IPS DF 4.7 (cell line): Measurements from ENCODE around the gene DPP6.

Experiments
- DNase-seq: peaks from one replicate; pipeline ENCODE4 v3.0.0-alpha.2; 2013; ENCODE audit warnings: low spot score; ENCODE audit errors: extremely low read depth

The DPP6 gene

DNA sequence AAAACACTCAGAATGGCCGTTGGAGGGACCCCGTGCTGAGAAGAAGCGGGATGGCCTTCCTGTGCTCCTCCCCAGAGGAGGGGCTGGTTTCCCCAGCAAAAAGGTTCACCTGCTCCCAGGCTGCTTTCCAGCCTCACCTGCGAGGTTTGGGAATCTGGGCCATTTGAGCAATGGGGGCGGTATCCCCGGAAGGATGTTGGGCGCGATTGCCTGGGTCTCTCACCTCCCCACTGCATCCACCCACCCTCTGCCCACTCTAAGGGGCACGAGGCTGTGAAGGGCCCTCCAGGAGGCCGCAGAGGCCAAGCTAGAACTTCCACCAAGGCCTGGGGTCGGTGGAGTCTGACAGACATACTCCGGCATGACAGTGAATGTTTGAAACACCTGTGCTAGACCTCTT, 803.2 kb downstream of the DPP6 start:
- DNase-seq = no peak

- DNase-seq = no peak
Measured at GRCh38 chr7:154856733-154857132, 804.5 kb downstream of the DPP6 start.

GRCh38 chr7:154857240-154857639, 805.0 kb downstream of the DPP6 start:
- DNase-seq = no peak

GRCh38 chr7:154857728-154858681, 805.8 kb downstream of the DPP6 start:
- DNase-seq = no peak

DNA sequence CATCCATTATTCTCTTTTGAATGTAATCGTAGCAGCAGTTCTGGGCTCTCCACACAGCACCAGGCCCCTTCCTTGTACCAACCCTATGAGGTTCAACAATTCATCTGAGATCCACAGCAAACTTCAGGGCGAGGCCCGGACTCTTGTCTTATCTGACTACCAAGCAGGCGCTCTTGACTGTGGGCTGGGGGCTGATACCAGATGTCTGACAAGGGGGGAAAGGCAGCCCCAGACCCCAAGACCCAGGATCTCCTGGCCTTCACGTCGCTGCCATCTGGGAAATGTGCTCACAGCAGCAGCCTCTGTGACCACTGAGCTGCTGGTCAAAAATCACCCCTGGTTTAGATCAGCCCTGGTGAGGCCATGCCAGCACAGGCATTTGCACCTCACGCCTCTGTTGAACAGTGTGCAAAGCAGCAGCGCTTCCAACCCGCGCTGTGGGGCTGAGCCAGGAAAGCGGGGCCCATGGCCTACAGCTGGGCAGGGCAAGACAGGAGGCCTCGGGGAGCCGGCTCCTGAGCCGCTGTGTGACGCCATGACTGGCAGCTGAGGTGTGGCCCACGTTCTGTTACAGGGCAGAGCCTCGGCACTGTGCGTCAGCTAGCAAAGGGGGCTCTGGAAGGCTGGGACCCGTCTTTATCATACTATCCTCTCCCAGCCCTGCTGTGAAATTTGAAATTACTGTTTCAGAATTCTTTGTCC, 806.8 kb downstream of the DPP6 start:
- no peak for DNase-seq

DNA sequence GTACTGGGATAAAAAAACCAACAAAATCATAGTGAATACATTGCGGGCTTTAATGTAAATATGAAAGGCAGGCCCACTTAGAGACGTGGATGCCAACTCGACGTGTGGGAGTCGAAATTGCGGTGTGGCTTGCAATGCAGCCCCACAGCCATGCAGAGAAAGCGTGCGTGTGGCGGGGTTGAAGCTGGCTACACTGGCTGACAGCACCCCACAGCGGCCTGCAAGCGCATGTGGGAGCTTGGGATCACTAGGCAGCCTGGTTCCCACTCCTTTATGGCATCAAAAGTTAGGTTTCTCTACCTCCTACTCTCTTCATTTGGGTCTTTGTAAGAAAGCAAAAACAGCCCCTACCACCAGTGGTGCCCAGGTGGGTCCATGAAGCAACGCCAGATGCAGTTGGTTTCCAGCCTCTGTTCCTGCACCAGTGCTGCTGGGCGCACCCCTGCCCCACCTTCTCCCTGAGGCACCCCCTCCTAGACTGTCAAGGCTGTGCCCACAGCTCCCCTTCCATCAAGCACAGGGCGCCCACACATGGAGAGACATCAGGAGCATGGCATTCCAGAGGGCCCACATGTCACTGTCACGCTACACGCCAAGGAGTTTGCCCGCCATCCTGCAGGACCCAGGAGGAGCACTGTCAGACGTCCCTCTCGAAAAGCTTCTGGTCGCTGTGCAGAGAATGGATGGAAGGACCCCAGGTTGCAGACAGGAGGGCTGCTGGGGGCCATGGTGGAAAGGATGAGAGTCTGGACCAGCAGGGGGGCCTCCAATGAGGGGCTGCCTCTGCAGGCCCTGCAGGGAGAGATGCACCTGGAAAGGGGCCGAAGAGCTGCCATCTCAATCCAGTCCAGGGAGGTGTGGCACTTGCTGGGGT, 807.8 kb downstream of the DPP6 start:
- no peak for DNase-seq

DNA sequence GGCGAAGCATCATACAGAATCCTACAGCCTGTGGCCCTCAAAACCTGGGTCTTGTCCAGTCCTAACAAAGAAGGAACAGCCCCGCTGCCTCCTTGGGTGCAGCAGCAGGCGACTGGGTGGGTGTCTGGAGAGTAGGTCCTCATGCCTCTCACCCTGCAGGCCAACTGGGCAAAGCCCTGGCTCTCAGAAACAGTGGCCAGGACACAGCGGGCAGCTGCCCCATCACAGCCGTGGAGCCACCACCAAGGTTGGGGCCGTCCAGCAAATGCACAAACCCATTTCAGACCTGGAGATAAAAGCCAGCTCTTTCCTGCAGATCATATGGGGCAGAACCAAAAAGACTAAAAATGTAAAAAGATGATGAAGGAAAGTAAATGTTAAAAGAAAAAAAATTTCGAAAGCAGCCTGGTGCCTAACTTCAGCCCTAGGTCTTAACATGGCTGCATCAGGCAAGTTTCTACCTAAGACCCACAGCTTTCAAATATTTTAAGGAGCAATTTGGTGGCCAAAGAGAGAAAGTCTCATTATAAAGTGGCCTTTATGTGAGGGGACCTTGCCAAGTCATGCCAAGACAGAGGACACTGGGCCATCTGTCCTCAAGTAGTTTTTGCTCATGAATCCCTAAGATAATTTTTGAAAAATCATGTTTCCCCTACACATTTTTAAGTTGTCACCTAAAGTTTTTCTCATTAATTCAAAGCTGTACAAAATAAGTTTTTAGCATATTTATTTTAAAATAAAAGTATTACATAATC, 808.6 kb downstream of the DPP6 start:
- no peak for DNase-seq

DNA sequence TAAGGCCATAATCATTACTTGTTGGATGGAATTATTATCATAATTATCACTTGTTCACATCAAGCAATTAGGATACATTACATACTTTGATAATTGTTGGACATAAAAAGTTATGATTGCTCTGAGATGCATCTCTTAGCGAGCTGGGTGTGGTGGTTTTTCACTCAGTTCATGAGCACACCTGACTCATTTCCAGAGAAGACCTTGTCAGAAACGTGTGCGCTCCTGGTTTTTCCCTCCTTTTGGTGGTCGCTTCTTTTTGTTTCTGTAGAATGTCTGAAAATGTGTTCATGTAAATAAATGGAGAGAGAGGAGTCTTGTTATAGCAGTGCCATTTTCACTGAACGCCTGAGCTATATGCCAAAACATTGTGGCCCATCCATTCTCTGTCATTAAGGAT, 809.4 kb downstream of the DPP6 start:
- DNase-seq = no peak

- DNase-seq = no peak
Measured at GRCh38 chr7:154862153-154862791, 810.1 kb downstream of the DPP6 start.

DNA sequence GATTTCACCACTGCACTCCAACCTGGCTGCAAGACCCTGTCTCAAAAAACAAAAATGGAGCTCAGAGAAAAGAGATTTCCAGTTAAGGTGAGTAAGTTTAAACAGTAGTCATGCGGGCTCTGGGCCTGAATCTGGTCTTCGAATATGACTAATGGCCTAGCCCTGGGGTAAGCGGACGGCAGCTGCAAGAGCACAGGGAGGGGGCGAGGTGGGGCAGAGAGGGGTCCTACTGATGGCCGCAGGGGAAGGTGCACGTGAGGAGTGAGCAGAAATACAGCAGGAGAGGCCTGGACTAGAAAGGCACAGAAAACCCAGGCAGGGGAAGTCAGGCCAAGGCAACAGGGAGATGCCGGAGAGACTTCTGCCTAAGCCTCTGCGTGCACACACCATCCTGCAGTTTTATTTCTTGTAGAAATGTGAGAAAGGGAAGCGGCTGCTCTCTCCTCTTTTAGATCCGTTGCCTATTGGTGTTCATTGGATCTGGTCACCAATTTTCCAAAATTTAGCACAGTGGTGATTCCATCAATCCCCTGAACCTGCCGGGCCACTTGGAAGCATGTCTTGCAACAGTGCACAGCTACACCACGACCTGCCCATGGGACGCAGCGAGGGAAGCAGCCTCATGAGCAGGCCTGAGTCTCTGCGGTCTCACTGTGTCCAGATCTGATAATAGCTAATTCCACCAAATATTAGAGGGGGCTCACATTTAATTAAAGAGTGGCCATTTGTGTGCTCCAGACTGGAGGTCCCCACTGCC, 811.7 kb downstream of the DPP6 start:
- DNase-seq = no peak

DNA sequence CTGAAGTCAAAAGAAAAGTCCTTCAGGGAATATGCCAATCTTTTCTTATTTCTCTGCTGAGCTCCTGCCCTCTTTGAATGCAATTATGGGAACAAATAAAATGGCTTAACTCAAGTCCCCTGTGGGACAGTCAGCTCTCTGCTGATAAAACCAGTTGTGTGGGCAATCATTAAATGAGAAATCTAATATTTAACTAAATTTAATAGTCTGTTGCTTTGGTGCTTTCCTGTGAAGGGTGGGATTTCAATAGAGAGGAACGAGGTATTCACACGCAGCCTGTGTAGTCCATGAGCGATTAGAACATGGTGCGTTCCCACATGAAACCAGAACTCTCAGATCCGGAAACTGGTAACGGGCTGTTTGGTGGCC, 812.3 kb downstream of the DPP6 start:
- no peak for DNase-seq

DNA sequence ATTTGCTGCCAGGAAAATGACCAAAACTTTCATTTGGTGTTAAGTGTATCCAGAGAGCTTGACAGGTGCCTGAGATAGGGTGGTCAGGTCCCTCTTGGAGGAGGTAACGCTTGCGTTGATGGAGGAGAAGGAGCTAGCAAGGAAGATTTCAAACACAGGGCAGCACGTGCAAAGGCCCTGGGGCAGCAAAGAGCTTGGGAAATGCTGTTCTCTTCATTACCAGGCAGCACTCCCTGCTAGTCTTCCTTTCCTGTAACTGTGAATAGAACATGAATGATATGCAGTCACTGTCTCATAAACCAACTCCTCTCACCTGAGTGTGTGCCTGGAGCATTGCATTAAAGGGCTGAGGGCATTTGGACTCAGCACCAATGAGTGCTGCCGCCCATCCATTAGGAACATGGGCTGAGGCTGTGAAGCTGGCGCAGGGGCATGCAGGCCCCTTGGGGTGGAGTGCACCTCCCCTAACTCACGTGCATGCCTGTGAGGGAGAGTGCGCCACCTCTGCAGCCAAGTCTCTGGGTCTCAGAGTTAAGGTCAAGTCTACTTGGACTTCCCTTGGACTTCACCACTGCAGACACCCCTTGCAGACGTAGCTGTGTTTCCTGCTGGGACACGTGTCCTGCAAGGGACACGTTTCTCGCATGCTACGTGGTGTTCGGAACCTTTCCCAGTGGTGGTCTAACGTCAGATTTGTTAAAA, 813.9 kb downstream of the DPP6 start:
- DNase-seq = no peak

DNA sequence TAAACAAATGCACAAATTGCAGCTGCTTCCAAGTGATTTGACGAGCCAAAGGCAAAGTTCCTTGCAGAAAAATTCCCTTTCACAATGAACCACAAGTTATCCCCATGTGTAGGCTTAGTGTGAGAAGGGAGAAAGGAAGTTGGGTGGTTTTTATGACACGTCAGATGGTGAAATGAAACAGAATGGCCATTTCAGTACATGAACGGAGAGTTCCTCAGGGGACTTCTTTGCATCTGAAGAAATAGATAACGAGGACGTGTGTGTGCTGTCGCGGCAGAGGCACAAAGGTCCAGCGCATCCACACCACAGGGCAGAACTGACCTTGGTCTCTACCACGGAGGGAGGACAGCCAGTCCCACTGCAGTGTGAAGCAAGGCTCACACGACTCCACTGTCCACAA, 814.9 kb downstream of the DPP6 start:
- no peak for DNase-seq

DNA sequence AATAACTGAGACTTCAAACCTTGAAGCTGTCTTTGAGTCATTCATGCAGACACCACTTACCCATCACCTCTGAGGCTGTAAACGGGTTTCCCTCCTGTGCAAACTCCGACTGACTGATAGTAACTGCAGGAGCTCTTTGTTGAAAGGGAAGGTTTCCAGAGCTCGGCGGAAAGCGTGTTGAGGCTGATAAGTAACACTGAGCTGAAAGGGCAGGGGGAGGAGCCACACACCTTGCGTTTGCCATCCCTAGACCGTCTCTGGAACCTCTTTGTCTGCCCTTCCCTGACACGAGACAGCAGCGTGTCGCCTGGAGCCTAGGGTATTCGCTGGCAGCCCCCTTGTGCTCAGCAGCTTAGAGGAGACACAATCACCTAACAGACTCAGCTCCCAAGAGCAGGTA, 816.7 kb downstream of the DPP6 start:
- no peak for DNase-seq

GRCh38 chr7:154869436-154869835, 817.2 kb downstream of the DPP6 start:
- no peak for DNase-seq

DNA sequence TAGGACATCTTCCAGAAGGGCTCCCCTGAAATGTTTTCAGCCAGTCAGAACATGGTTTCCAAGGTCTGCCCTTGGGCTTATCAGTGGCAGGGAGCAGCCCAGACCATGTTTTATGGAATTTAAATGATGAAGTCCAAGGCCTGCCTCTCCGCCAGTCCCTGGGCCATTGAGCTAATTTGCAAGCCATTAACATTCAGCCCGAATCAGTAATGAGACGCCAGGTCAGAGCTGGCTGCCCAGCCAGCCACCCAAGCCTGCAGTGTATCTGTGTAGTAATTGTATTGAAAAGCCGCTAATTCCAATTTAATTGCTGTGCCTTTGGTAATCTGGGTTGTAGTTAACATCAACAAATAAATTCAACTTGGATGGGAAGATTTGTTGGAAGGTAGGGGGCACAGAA, 819.3 kb downstream of the DPP6 start:
- DNase-seq = no peak

- no peak for DNase-seq
Measured at GRCh38 chr7:154871928-154872750, 819.9 kb downstream of the DPP6 start.

- DNase-seq = no peak
Measured at GRCh38 chr7:154872811-154873499, 820.8 kb downstream of the DPP6 start.
